ENCODE results near the gene RNFT1. TPM values are rescaled to one million over a fixed set of nuclear protein-coding genes. Genes with fewer than 3 reads are reported as not detected.

RNFT1 gene
- total and polyA plus RNA-seq, 2 donors (not counting 3 experiments of a cell fraction or from before 2014, with no cell fraction given) = 10.7 to 16.2 TPM

DNA sequence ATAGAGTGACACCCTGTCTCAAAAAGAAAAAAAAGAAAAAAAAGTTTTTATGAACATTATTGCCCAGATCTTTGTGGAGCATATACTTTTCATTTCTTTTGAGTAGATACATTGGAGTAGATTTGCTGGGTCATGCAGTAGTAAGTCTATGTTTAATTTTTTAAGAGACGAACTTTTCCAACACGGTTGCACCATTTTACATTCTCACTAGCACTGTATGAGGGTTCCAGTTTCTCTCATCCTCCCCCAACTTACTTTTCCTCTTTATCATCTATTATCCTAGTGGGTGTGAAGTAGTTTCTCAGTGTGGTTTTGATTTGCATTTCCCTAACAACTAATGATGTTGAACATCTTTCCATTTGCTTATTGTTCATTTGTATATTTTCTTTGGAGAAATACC, 61.1 kb downstream of the RNFT1 start:
- Histone ChIP-seq H4K20me1 (replicated peaks; ENCODE audit: control insufficient read depth, extremely low read depth, insufficient read depth, low read length) (no peaks in the 10 kb centered on the region), H3K9me1 (replicated peaks; ENCODE audit: control insufficient read depth, extremely low read depth, insufficient read depth, low read length) (no peaks in the 10 kb centered on the region), H3K27ac (ENCODE audit: insufficient read depth, low read depth, low read length) (no peak overlapping the region), H2AFZ (ENCODE audit: low read depth, low read length) (no peak overlapping the region), H3K4me2 (ENCODE audit: insufficient read depth, low read length) (no peak overlapping the region), H3K9me3 (replicated peaks; ENCODE audit: control insufficient read depth, insufficient read depth, low read length) (no peaks in the 10 kb centered on the region), H3K4me1 (ENCODE audit: control insufficient read depth, extremely low read depth, insufficient read depth, low read length) (no peaks in the 10 kb centered on the region), H3K4me3 (replicated peaks in 1 of 3; ENCODE audit: insufficient read depth in 1 of 3, low read depth in 1 of 3, low read length in 3 of 3) (no peak overlapping the region), H3K9ac (replicated peaks; ENCODE audit: extremely low read depth, insufficient read depth, low read length) (no peak overlapping the region), H3K36me3 (ENCODE audit: control insufficient read depth in 2 of 2, extremely low read depth in 1 of 2, insufficient read depth in 2 of 2, low read length in 2 of 2) (no peaks in the 10 kb centered on the region), H3K79me2 (ENCODE audit: control insufficient read depth, insufficient read depth, low read length) (peaks cover 62% of the 10 kb centered on the region), H3K27me3 (ENCODE audit: control insufficient read depth in 2 of 2, insufficient read depth in 2 of 2, low read length in 2 of 2) (no peaks in the 10 kb centered on the region)
- dilution Hi-C loops (cut with MboI; ENCODE audit: extremely low pct_ligation_motif_present, low sequenced_read_pairs) (no loop called here), intact Hi-C loops (cut with micrococcal nuclease) (no loop called here)
- TF ChIP-seq GATA2 (IDR thresholded peaks at IDR 0.05; ENCODE audit: insufficient read depth, insufficient read length, low read depth, low read length) (no peak), POLR2AphosphoS5 (IDR thresholded peaks at IDR 0.05; ENCODE audit: insufficient read depth, low read depth, low read length) (no peak), EZH2 (IDR thresholded peaks at IDR 0.05; ENCODE audit: borderline replicate concordance, low read depth, low read length, severe bottlenecking) (no peak), MYC (IDR thresholded peaks at IDR 0.05; ENCODE audit: low read depth, low read length) (no peak), FOS (IDR thresholded peaks at IDR 0.05; ENCODE audit: borderline replicate concordance, insufficient read depth, low read length) (no peak), JUN (IDR thresholded peaks at IDR 0.05; ENCODE audit: borderline replicate concordance, insufficient read depth, insufficient read length, low read depth) (no peak), POLR2A (IDR thresholded peaks at IDR 0.05; ENCODE audit: low read depth, low read length) (no peak)
- TF ChIP-seq, protein P1, sequence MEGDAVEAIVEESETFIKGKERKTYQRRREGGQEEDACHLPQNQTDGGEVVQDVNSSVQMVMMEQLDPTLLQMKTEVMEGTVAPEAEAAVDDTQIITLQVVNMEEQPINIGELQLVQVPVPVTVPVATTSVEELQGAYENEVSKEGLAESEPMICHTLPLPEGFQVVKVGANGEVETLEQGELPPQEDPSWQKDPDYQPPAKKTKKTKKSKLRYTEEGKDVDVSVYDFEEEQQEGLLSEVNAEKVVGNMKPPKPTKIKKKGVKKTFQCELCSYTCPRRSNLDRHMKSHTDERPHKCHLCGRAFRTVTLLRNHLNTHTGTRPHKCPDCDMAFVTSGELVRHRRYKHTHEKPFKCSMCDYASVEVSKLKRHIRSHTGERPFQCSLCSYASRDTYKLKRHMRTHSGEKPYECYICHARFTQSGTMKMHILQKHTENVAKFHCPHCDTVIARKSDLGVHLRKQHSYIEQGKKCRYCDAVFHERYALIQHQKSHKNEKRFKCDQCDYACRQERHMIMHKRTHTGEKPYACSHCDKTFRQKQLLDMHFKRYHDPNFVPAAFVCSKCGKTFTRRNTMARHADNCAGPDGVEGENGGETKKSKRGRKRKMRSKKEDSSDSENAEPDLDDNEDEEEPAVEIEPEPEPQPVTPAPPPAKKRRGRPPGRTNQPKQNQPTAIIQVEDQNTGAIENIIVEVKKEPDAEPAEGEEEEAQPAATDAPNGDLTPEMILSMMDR (IDR thresholded peaks at IDR 0.05; ENCODE audit: extremely low read depth in 1 of 2, insufficient read depth in 1 of 2, low read depth in 1 of 2, low read length in 2 of 2) = no peak
- TF ChIP-seq, protein P2, sequence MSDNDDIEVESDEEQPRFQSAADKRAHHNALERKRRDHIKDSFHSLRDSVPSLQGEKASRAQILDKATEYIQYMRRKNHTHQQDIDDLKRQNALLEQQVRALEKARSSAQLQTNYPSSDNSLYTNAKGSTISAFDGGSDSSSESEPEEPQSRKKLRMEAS (IDR thresholded peaks at IDR 0.05; ENCODE audit: insufficient read depth, insufficient read length) = no peak
- BruUV-seq (replicated peaks) = no TSS peak
- DNase-seq (ENCODE audit: low read depth, low spot score) (no peak), FAIRE-seq (no peak)
- CTCF ChIA-PET = interaction anchor here (0.6 to 3.4 kb wide), 2 partner anchors 11 to 189 kb away, joined by 3 to 20 read pairs; no protein-coding TSS in a partner anchor
- POLR2A ChIA-PET = no interaction called here

Small RNAs within 50 kb of the gene (small RNA-seq; reads per million reads assigned to genes)
- not detected for gene RPS29P21 (ENCODE audit: insufficient read depth, insufficient read length, low read depth, low replicate concordance)

Other genes with a start within 250 kb of the RNFT1 start
- gene TUBD1, start 71.8 kb downstream of the RNFT1 start, total RNA-seq = 11.3 and 11.6 TPM in 2 replicates
- gene TUBD1, start 71.8 kb downstream of the RNFT1 start, polyA plus RNA-seq = 4.1 and 4.9 TPM in 2 replicates
- gene RPS6KB1, start 71.6 kb downstream of the RNFT1 start, total RNA-seq = 40.5 and 45.7 TPM in 2 replicates
- gene RPS6KB1, start 71.6 kb downstream of the RNFT1 start, polyA plus RNA-seq = 4.1 and 5.4 TPM in 2 replicates
- 16.7 and 17.4 TPM in 2 replicates for gene HEATR6, start 114.2 kb upstream of the RNFT1 start, total RNA-seq
- gene HEATR6, start 114.2 kb upstream of the RNFT1 start, polyA plus RNA-seq = 18.6 and 20.2 TPM in 2 replicates
- 0.29 TPM in 1 of 2 replicates, not detected in the other for gene CA4, start 185.2 kb upstream of the RNFT1 start, total RNA-seq
- 0.10 and 0.17 TPM in 2 replicates for gene CA4, start 185.2 kb upstream of the RNFT1 start, polyA plus RNA-seq